H4 (cell line): ENCODE data around the gene PLVAP. TPM values are rescaled to one million over a fixed set of nuclear protein-coding genes. Genes with fewer than 3 reads are reported as not detected.
"Not testable (repeated sequence)": the region's sequence is repeated elsewhere in the genome, so short reads cannot be mapped to it uniquely, and the experiment has no call there.

Source experiments
- DNase-seq: peaks from one replicate; pipeline ENCODE4 v3.0.0-alpha.2; 2015; ENCODE audit warnings: low spot score
- total RNA-seq: library from RNA; depleted of rRNA; stranded (reverse); fragments of >200 nt; shearing (Covaris generic); gene quantifications from 2 replicates; pipeline ENCODE4 v1.2.3, GENCODE V29; 2014

The PLVAP gene
- total RNA-seq, 1 experiment from 2014 or later, result not detected

GRCh38 chr19:17402982-17403855 is 26.1 kb upstream of the PLVAP start:
- no peak for DNase-seq

GRCh38 chr19:17401628-17402027 is 24.5 kb upstream of the PLVAP start:
- DNase-seq, result no peak

- no peak for DNase-seq
Observed at GRCh38 chr19:17398902-17399527, 21.9 kb upstream of the PLVAP start.

- peak; percentile 72 for DNase-seq
Observed at GRCh38 chr19:17394891-17395415, 17.8 kb upstream of the PLVAP start.

- DNase-seq, result no peak
Observed at GRCh38 chr19:17393914-17394313, 16.8 kb upstream of the PLVAP start, which contains the start of gene CCDC194. TSS of gene CCDC194 (minus strand) at chr19:17394196. CDS start at chr19:17394158, 38 bp downstream.

- DNase-seq, result peak; percentile 78
Observed at GRCh38 chr19:17393002-17393401, 15.9 kb upstream of the PLVAP start.

- no peak for DNase-seq
Observed at GRCh38 chr19:17391371-17392151, 14.4 kb upstream of the PLVAP start.

GRCh38 chr19:17390665-17391370 is 13.7 kb upstream of the PLVAP start:
- peak; percentile 94 for DNase-seq

GRCh38 chr19:17389957-17390664 is 13.0 kb upstream of the PLVAP start:
- no peak for DNase-seq

GRCh38 chr19:17389288-17389687 is 12.1 kb upstream of the PLVAP start:
- DNase-seq, result no peak

GRCh38 chr19:17385878-17386611 is 8.9 kb upstream of the PLVAP start:
- DNase-seq, result peak; percentile 45

GRCh38 chr19:17380426-17381138 is 3.4 kb upstream of the PLVAP start:
- no peak for DNase-seq

- DNase-seq, result no peak
Observed at GRCh38 chr19:17379221-17379631, 2.1 kb upstream of the PLVAP start.

GRCh38 chr19:17378271-17378670 is 1.1 kb upstream of the PLVAP start:
- DNase-seq, result no peak

GRCh38 chr19:17370026-17370587 is 7.0 kb downstream of the PLVAP start:
- no peak for DNase-seq

- no peak for DNase-seq
Observed at GRCh38 chr19:17365361-17365760, 11.8 kb downstream of the PLVAP start.

GRCh38 chr19:17363852-17364605 is 13.1 kb downstream of the PLVAP start:
- not testable (repeated sequence) for DNase-seq
